Loucy (cell line): ENCODE results near the gene PGRMC2.

ENCODE experiments used
- EZH2phosphoT487 ChIP-seq: fragments of 200-600 bp; IDR thresholded peaks from 2 replicates; pipeline ENCODE4 v1.6.1; 2018; ENCODE audit warnings: antibody characterized with exemption, mild to moderate bottlenecking, moderate library complexity, borderline replicate concordance
- TF ChIP-seq, protein P1 (sequence below): fragments of 200-600 bp; sonication (generic); conservative IDR thresholded peaks from 2 replicates; pipeline ENCODE4 v1.5.1; 2014; ENCODE audit warnings: mild to moderate bottlenecking, antibody characterized with exemption, low read length

DNA sequence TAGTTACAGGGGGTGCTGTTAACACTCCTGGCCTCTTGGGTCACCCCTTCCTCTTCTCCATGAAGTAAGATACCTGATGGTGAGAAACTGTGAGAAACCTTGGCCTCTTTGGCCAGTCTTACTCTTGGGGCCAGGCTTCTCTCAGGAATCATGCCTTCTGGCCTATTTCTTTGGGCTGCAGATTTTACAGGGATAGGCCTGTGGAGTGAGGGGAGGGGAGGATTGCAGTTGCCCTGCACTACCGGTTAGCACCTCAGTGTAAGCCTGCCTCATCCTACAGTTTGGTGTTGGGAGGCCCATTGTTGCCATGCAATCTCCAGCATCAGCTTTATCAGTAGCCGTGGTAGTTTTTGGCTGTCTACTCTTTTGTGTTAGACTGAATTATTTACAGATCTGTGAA, 7.6 kb upstream of the PGRMC2 start:
- TF ChIP-seq, protein P1, sequence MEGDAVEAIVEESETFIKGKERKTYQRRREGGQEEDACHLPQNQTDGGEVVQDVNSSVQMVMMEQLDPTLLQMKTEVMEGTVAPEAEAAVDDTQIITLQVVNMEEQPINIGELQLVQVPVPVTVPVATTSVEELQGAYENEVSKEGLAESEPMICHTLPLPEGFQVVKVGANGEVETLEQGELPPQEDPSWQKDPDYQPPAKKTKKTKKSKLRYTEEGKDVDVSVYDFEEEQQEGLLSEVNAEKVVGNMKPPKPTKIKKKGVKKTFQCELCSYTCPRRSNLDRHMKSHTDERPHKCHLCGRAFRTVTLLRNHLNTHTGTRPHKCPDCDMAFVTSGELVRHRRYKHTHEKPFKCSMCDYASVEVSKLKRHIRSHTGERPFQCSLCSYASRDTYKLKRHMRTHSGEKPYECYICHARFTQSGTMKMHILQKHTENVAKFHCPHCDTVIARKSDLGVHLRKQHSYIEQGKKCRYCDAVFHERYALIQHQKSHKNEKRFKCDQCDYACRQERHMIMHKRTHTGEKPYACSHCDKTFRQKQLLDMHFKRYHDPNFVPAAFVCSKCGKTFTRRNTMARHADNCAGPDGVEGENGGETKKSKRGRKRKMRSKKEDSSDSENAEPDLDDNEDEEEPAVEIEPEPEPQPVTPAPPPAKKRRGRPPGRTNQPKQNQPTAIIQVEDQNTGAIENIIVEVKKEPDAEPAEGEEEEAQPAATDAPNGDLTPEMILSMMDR, result no peak
- TF ChIP-seq EZH2phosphoT487, result no peak
